Kidney epithelial cell (primary cell): ENCODE measurements around the gene KRT20. TPM values are rescaled to one million over a fixed set of nuclear protein-coding genes. Genes with fewer than 3 reads are reported as not detected.

Experiments used
- DNase-seq: peaks from one replicate; pipeline ENCODE4 v3.0.0-alpha.2; 2010; ENCODE audit warnings: low read depth
- H3K27me3 ChIP-seq: 2 replicates; pipeline ENCODE4 v1.6.0; 2011; ENCODE audit warnings: low read length; ENCODE audit not compliant: control insufficient read depth, insufficient read depth
- H3K36me3 ChIP-seq: 2 replicates; pipeline ENCODE4 v1.5.1; 2011; ENCODE audit warnings: low read length; ENCODE audit not compliant: control insufficient read depth, insufficient read depth
- H3K4me3 ChIP-seq: 2 replicates; pipeline ENCODE4 v1.5.1; 2011; ENCODE audit warnings: low read depth, mild to moderate bottlenecking, control low read depth, low read length
- total RNA-seq: library from RNA; depleted of rRNA; stranded (reverse); fragments of >200 nt; gene quantifications from 2 replicates; pipeline ENCODE4 v1.2.3, GENCODE V29; 2015
- TF ChIP-seq, protein P1 (sequence below): IDR thresholded peaks from 2 replicates; pipeline ENCODE4 v1.5.1; 2011; ENCODE audit warnings: mild to moderate bottlenecking, moderate library complexity, low read length, control low read depth, inconsistent platforms; ENCODE audit not compliant: insufficient read depth, poor library complexity, severe bottlenecking

The KRT20 gene
- total RNA-seq, 1 donor from 2014 or later, result not detected

DNA sequence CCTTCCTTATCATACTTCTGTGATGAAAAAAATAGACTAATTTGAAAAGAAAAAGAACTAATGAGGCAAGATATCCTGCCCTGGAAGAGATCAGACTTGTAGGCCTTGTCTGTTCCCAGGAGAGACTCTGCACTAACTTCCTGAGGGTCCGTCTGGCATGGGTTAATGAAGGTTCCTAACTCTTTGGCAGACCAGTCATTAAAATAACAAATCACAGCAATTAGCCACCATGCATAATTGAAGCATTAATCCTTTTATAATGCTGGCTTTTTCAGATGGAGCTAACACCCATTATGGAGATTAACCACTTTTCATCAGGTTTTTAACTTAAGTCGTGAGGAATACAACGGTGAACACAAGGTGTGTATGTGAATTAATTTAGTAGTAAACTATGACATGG is 52.2 kb downstream of the KRT20 start:
- TF ChIP-seq, protein P1, sequence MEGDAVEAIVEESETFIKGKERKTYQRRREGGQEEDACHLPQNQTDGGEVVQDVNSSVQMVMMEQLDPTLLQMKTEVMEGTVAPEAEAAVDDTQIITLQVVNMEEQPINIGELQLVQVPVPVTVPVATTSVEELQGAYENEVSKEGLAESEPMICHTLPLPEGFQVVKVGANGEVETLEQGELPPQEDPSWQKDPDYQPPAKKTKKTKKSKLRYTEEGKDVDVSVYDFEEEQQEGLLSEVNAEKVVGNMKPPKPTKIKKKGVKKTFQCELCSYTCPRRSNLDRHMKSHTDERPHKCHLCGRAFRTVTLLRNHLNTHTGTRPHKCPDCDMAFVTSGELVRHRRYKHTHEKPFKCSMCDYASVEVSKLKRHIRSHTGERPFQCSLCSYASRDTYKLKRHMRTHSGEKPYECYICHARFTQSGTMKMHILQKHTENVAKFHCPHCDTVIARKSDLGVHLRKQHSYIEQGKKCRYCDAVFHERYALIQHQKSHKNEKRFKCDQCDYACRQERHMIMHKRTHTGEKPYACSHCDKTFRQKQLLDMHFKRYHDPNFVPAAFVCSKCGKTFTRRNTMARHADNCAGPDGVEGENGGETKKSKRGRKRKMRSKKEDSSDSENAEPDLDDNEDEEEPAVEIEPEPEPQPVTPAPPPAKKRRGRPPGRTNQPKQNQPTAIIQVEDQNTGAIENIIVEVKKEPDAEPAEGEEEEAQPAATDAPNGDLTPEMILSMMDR, result no peak
- no peaks in the 10 kb centered on the region for H3K27me3 ChIP-seq
- DNase-seq, result no peak

DNA sequence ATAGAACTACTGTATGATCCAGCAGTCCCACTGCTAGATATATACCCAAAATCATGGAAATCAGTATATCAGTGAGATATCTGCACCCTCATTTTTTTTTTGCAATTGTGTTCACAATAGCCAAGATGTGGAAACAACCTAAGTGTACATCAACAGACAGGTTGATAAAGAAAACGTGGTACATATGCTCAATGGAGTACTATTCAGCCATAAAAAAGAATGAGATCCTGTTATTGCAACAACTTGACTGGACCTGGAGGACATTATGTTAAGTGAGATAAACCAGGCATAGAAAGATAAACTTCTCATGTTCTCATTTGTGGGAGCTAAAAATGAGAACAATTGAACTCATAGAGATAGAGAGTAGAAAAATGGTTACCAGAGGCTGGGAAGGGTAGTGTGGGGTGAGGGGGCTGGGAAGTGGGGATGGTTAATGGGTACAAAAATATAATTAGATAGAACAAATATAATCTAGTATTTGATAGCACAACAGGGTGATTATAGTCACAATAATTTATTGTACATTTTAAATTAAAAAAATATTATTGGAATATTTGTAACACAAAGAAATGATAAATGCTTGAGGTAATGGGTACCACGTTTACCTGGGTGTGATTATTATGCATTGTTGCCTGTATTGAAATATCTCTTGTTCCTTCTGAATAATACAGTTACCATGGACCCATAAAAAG is 54.8 kb downstream of the KRT20 start:
- no peaks in the 10 kb centered on the region for H3K36me3 ChIP-seq
- no peak for DNase-seq
- H3K4me3 ChIP-seq, result no peak overlapping the region
- no peaks in the 10 kb centered on the region for H3K27me3 ChIP-seq
- TF ChIP-seq, protein P1, result no peak

More for the DNA sequence above, 52.2 kb downstream of the KRT20 start:
- Histone ChIP-seq H3K36me3 (no peaks in the 10 kb centered on the region), H3K4me3 (no peak overlapping the region)

DNA sequence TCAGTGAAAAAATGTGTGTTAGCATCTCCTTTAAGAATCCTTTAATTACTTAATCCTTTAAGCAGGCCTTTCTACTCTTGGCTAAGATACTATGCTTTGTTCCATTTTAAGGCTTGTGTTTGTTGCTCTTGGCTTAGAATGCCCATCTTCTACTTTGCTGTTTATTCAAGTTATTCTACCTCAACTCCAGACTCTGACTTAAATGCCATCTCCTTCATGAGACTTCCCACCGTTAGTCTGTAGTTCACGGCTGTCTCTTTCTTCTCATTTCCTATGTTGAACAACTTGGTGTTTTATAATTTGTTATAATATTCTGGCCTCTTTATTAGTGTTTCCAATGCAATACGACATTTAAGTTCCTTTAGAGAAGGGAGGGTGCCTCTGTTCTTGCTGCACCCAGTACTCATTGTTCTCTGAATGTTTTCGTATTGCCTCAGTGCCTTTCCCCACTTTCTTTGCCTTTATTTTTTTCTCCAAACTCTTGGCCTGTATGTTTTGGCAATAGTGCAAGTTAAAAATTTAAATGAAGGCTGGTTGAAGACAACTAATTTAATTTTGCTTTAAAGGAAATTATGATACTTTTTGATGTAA is 56.5 kb downstream of the KRT20 start:
- no peak for DNase-seq
- TF ChIP-seq, protein P1, result no peak
- no peak overlapping the region for H3K4me3 ChIP-seq
- no peaks in the 10 kb centered on the region for H3K27me3 ChIP-seq
- H3K36me3 ChIP-seq, result no peaks in the 10 kb centered on the region

DNA sequence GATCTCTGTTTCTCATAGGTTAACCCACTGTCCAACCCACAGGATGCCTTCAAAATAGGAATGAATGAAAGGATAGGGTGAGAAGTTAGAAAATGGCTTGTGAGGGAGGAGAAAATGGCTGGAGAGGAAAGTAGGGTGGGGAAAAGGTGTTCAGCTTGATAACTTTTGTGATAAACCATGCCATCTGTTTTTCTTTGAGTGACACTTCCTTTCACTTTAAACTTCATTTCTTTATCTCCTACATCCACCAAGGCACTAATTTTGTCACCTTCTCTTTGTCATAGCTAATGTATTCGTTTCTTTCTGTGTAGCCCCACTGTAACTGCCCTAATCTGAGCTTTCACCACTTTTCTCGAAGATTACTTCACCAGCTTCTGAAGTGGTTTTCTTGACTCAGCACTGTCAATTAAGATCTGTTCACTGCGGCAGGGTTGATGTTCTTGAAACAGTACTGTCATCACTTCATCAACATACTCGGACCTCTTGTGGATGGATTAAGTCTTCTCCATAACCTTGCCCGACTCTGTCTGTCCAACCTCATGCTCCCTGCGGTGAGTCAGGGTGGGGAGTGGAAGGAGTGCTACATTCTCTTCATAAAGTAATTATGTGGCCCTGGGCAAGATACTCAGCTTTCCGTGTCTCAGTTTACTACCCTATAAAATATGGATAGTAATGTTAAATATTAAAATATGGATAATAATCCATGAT is 57.1 kb downstream of the KRT20 start:
- no peak for DNase-seq
- H3K4me3 ChIP-seq, result no peak overlapping the region
- TF ChIP-seq, protein P1, result no peak
- no peaks in the 10 kb centered on the region for H3K36me3 ChIP-seq
- H3K27me3 ChIP-seq, result no peaks in the 10 kb centered on the region

Other genes starting within 250 kb of the KRT20 start
- 105 and 115 TPM in 2 replicates for gene SMARCE1, start 237.4 kb downstream of the KRT20 start, total RNA-seq
- not detected in 2 replicates for gene KRT222, start 220.1 kb downstream of the KRT20 start, total RNA-seq
- not detected in 2 replicates for gene KRT24, start 181.5 kb downstream of the KRT20 start, total RNA-seq
- gene KRT25, start 129.9 kb downstream of the KRT20 start, total RNA-seq, result not detected in 2 replicates
- not detected in 2 replicates for gene KRT26, start 113.0 kb downstream of the KRT20 start, total RNA-seq
- not detected in 2 replicates for gene KRT27, start 102.7 kb downstream of the KRT20 start, total RNA-seq
- not detected in 2 replicates for gene KRT28, start 85.3 kb downstream of the KRT20 start, total RNA-seq
- 24.5 and 29.9 TPM in 2 replicates for gene KRT10, start 62.6 kb downstream of the KRT20 start, total RNA-seq
- gene KRT12, start 18.0 kb downstream of the KRT20 start, total RNA-seq, result not detected in 2 replicates
- gene KRT23, start 52.4 kb upstream of the KRT20 start, total RNA-seq, result 24.2 and 25.9 TPM in 2 replicates
- not detected in 2 replicates for gene KRT39, start 81.7 kb upstream of the KRT20 start, total RNA-seq
- gene KRT40, start 99.1 kb upstream of the KRT20 start, total RNA-seq, result not detected in 2 replicates
- not detected in 2 replicates for gene KRTAP3-3, start 108.9 kb upstream of the KRT20 start, total RNA-seq
- not detected in 2 replicates for gene KRTAP3-2, start 114.7 kb upstream of the KRT20 start, total RNA-seq
- not detected in 2 replicates for gene KRTAP3-1, start 123.9 kb upstream of the KRT20 start, total RNA-seq
- not detected in 2 replicates for gene KRTAP1-5, start 142.0 kb upstream of the KRT20 start, total RNA-seq
- gene KRTAP1-4, start 145.0 kb upstream of the KRT20 start, total RNA-seq, result not detected in 2 replicates
- gene KRTAP1-3, start 149.6 kb upstream of the KRT20 start, total RNA-seq, result not detected in 2 replicates
- not detected in 2 replicates for gene KRTAP1-1, start 156.2 kb upstream of the KRT20 start, total RNA-seq
- not detected in 2 replicates for gene KRTAP2-1, start 162.1 kb upstream of the KRT20 start, total RNA-seq
- not detected in 2 replicates for gene KRTAP2-2, start 170.0 kb upstream of the KRT20 start, total RNA-seq
- 4.3 and 5.2 TPM in 2 replicates for gene KRTAP2-3, start 174.9 kb upstream of the KRT20 start, total RNA-seq
- not detected in 2 replicates for gene KRTAP2-4, start 180.6 kb upstream of the KRT20 start, total RNA-seq
- gene KRTAP4-7, start 198.9 kb upstream of the KRT20 start, total RNA-seq, result not detected in 2 replicates
- gene KRTAP4-8, start 212.9 kb upstream of the KRT20 start, total RNA-seq, result not detected in 2 replicates
- not detected in 2 replicates for gene KRTAP4-16, start 217.0 kb upstream of the KRT20 start, total RNA-seq
- not detected in 2 replicates for gene KRTAP4-9, start 220.1 kb upstream of the KRT20 start, total RNA-seq
- gene KRTAP4-11, start 233.1 kb upstream of the KRT20 start, total RNA-seq, result not detected in 2 replicates
- gene KRTAP4-12, start 238.9 kb upstream of the KRT20 start, total RNA-seq, result not detected in 2 replicates